ENCODE measurements around the gene DBNDD2.

Gene DBNDD2, protein sequence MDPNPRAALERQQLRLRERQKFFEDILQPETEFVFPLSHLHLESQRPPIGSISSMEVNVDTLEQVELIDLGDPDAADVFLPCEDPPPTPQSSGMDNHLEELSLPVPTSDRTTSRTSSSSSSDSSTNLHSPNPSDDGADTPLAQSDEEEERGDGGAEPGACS

DNA sequence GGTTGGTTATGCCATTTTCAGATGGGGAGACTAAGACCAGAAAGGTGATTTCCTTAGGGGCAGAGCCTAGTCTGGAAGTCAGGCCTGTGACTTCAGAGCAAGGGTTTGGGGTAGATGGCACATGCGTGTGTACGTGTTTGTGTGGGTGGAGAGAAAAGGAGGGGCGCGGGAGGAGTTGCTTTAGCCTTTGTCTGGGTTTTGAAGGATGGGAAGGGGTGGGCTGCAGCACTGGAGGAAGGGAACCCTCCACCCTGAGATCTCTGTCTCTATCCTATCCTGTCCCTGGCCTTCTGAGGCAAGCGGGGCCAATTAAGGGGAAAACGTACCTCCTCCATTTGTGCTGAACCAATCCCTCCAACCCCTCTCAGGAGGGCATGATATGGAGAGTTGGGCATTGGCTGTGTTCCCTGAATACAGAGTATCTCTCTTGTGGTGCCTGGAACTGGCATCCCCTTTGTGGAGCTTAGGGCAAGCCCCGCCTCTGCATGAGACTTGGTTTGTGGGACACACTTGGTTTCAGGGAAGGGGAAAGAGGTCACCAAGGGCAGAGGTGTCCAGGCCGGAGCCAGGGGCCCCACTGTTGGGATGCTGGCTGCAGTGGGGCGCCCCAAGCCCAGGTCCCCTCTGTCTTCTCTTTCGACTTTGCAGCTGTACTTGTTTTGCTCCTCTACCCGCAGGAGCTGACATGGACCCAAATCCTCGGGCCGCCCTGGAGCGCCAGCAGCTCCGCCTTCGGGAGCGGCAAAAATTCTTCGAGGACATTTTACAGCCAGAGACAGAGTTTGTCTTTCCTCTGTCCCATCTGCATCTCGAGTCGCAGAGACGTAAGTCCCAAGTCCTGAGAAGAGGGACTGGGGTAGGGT lies at the start of gene DBNDD2:
TSS of gene DBNDD2 (plus strand) at position 507 of the 863 bp plus-strand sequence. CDS start at position 686, 179 bp downstream.
- no peak for DNase-seq

DNA sequence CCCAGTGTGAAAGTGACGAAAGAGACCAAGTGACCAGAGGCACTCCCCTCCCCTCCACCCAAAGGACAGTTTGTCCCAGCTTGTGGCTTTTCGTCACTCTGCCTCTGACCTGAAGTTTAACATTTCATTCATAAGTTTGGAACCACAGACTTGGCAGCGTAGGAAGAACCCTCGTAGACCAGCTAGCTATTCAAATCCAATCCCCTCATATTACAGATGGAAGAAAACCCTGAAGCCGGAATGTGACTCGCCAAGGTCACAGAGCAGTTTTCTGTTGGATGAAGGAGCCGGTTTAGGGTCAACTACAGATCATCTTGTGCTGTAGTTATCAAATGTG lies 49.1 kb upstream of the DBNDD2 start:
- no peak for DNase-seq

DNA sequence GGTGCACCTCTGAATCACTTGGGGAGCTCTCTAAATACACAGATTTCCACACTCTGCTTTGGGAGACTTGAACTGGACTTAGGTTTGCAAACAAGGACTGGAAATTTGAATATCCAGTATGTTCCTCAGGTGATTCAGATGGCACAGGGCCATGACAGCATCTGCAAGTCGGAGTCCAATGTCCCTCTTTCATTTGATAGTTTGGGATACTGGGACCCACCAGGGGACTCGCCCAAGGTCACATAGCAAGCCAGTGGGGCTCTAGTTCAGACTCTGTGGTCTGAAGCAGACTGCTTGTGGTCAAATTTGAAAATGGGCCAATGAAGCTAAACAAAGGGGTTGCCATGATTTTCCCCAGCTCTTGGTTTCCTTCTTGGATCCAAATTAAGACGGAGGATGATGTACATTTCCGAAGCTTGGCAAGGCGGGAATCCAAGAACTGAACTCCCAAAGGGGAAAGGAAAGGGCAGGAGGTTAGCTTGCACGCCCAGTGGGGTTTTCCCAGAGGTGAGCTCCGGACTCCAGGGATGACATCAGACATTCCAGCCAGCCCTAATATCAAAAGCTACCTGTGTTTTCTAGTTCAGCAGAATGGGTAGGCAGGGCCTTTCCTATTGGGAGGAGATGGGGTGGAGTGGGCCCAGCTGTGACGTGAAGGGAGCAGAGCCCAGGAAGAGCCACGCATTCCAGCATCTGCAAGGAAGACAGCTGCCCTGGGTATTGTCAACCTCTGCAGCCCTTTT lies 48.5 kb upstream of the DBNDD2 start:
- no peak for DNase-seq

DNA sequence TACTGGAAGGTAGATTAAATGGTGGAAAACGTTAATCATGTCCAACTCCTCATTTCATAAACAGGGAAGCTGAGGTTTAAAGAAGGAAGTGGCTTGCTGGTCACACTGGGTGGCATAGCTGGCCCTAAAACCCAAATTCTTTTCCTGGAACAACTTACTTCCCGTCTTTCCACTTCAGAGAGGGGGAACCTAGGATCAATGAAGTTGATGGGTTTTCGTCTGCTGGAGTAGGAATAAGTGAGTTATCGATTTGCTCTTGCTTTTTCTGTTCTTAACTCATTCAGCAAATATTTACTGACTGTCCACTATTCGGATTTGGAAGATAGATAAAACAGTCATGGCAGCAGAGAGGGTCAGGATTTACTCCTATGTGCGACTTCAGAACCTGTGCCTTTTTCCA lies 46.3 kb upstream of the DBNDD2 start:
- no peak for DNase-seq

DNA sequence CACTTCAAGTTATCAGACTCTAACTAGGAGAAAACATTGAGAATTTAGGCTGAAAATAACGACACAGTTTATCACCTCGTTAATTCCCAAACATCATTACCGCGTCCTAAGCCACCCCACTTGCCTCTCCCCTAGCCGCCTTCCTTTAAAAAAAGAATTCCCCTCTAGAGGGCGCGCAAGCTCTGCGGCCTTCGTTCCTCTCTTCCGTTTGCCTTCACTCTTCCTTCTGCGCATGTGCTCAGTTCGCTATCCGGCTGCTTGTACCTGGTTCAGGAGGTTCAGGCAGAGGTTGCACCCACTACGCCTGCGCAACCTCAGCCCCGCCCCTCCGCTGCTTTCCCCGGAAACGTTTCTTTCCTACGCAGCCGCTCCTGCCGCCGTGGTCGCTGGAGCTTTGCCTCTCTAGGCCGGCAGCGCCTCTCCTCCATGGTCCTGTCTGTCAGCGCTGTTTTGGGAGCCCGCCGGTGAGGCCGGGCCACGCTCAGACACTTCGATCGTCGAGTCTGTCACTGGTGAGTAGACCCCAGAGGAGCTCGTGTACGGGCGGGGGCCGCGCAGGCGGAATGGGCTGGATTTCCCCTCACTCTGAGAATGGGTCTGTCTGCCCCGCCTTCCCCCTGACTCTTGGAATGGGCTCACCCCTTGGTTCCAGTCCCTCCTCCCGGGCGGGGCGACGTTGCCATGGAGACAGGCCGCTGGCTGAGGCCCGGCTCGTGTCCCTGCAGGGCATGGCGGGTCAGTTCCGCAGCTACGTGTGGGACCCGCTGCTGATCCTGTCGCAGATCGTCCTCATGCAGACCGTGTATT lies 45.1 kb upstream of the DBNDD2 start, which contains the start of gene SYS1:
TSS of gene SYS1 (plus strand) at position 353 of the 807 bp plus-strand sequence. CDS start at position 729, 376 bp downstream.
- DNase-seq, result peak; percentile 99

DNA sequence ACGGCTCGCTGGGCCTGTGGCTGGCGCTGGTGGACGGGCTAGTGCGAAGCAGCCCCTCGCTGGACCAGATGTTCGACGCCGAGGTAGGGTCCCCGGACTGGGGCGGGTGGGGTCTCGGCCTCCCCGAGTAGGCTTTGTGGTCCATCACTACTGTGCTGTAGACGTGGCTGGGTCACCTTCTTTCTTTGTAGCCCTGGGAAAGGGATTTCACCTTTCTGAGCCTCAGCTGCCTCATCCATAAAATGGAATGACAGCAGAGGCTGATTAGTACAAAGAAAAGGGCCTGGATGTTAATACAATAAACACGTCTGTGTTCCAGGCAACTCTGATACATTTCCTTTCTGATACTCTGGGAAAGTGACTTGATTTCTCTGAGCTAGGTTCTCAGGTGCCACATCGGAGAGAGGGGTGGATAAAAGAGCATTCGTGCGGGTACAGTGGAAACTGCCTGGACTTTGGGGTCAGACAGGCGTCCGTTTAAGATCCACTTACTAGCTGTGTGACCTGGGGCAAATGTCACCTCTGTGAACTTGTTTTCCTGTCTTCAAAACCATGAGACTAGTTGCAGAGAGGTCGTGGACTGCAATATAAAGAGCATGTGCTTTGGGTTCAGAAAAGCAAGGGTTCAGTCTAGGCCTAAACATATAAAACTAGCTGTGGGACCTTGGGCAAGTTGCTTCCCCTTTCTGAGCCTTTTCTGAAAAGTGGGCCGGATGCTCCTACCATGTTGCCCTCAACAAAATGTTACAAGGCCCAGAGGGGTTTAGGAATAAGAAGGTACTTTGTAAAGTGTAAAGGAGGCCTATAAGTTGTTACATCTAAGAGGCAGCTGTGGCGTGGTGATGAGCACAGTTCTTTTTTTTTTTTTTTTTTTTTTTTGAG lies 44.2 kb upstream of the DBNDD2 start:
- DNase-seq, result no peak

DNA sequence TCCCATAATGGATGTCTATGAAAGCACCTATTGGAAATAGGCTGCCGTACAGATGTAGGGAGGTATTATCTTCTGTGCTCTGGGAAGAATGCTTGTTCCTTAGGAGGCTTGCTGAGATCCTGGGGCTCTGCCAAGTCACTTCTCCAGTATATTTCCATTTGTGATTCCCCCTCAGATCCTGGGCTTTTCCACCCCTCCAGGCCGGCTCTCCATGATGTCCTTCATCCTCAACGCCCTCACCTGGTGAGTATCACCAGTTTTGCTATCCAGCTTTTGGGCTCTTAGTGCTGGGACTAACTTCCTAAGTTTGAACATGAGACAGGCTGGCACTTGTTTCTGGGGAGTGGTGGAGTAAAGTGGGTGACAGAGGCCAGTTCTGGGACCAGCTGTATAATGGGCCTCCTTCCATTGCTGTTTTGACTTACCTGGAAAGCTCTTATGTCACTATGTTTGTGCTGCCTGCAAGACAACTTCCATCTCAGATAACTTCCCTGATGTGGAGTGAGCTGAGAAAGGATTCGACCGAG lies 42.6 kb upstream of the DBNDD2 start:
- no peak for DNase-seq

DNA sequence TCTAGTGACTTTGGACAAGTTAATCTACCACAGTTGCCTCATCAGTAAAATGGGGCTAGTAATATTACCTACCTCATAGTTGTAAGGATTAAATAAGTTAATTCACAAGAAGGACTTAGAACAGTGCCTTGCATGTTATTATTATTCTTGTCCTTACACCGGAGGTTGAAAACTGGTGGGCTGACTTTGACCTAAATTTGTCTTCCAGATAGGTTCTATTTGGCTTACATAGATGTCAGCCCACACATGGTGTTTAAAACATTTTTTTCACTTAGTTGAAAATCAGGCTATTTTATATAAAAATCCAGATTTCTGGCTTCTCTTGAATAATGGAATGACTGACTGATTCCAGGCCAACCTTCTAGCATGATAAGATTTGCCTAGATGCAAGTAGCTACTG lies 41.9 kb upstream of the DBNDD2 start:
- no peak for DNase-seq

DNA sequence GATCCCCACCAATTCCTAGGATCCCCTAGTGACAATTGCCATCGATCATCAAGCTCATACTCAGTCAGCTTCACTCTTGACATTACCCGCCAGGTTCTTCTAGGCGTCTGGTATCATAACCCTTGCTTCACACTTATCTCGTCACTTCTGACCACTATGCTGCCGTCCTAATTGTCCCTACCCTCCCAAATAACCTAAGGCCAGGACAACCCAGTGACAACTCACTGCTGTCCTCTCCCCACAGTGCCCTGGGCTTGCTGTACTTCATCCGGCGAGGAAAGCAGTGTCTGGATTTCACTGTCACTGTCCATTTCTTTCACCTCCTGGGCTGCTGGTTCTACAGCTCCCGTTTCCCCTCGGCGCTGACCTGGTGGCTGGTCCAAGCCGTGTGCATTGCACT lies 41.5 kb upstream of the DBNDD2 start:
- no peak for DNase-seq

DNA sequence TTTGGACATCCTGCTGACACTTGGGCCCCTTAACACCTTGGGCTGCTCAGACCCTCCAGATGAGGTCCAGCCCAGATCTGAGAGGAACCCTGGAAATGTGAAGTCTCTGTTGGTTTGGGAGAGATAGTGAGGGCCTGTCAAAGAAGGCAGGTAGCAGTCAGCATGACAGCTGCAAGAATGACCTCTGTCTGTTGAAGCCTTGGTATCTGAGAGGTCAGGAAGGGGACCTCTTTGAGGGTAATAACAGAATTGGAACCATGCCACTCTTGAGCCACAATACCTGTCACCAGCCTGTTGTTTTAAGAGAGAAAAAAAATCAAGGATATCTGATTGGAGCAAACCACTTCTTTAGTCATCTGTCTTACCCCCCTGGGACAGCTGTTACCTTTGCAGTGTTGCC lies 41.0 kb upstream of the DBNDD2 start:
- DNase-seq, result no peak

DNA sequence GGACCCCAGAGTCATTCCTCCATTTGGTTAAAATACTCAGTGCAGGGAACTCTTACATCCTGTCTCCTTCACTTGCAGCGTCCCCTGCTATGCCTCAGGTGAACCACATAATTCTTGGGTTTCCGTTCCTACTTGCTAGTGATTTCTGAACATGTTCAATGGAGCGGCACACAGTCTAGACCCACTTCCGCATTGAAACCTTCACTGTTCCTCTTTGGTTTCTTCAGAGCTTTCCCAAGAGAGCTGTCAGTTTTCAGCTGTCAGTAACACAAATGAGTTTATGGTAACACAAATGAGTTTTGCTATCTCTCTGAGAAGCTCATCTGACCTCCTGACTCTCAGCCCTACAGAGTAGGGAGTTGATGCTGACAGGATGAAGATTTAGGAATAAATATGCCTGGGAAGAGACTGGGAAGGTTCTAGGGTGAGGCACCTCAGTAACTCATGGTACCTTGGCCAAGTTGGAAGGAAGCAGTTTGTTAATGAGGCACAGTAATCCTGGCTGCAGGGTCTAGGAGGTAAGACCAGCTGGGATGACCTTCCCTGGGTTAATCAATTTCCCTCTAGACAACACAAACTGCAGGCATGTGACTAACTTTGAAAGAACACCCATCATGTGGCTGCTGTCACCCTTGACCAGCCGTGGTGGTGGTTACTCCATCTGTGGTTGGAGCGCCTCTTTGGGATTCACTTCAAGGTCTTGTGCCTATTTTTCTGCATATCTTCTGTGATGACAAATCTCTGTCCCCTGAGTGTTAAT lies 39.7 kb upstream of the DBNDD2 start:
- no peak for DNase-seq

DNA sequence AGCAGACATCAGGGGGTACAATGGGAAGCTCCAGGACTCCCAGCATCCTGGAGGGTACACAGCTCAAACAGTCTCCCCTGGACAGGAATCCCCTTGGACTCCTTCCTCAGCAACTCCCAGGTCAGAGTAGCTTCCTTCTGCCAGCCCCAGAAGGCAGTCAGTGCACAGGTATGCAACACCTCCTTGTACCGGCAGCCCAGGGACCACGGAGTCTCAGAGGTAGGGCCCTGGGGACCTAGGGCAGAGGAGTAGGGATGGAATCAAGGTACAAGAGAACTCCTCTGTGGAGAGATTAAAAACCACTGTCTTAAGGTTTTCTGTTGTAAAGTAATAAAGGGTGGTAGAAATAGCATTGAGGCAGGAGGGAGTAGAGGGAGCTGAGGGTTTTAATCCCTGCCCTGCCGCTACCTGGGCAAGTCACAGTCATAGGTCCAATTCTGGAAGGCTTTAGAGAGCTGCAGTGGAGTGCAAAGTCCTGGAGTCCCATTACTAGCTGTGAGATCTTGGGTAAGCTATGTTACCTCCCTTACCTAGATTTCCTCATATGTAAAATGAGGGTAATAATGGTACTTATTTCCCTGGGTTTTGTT lies 37.4 kb upstream of the DBNDD2 start:
- DNase-seq, result no peak

DNA sequence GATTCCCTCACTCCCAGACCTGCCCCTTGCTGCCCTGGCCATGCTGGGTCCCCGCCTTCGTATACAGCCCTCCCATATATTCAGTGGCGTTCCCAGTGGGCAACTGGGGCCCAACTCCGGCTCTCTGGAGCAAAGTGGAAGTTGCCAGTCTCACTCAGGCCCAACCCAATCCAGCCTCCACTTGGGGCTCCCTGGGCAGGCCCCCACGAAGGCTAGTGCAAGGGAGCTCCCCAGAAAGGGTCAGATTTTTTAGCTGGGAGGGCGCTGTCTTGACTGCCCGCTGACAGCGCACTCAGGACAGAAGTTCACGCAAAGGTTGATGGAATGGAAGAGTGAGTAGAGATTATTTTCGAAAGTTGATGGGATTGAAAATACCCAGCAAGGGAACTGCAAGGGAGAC lies 35.8 kb upstream of the DBNDD2 start:
- DNase-seq, result no peak

DNA sequence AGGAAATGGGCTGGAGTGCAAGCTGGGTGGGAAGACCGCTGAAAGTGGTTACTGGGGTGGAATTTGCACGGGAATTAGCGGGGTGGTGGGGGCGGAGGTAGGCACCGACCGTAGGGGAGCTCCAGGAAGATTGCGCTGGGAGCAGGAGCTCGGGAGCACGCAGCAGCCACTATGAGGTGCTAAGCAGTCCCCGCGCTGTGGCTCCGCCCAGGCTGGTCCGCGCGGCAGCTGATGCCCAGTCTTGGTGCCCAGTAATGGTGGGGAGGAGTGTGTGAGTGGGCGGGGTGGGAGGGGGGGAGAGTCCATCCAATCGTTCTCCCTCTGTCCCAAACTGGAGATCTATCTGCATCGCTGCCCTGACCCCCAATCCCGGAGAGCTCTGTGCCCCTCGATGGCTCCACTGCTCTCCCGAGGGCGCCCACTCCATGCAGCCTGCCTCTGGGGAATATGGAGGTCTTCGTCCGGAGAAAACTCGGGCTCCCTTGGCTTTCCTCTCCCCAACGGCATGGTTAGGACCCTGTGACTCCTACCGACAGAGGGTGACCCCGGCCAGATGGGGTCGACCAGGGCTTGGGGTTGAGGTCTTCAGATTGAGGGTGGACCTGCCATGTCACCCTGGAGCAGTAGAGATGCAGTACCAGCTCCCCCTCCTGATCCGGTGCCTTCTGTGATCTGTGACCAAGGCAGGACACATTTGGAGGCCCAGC lies 35.3 kb upstream of the DBNDD2 start:
- DNase-seq, result peak; percentile 64

DNA sequence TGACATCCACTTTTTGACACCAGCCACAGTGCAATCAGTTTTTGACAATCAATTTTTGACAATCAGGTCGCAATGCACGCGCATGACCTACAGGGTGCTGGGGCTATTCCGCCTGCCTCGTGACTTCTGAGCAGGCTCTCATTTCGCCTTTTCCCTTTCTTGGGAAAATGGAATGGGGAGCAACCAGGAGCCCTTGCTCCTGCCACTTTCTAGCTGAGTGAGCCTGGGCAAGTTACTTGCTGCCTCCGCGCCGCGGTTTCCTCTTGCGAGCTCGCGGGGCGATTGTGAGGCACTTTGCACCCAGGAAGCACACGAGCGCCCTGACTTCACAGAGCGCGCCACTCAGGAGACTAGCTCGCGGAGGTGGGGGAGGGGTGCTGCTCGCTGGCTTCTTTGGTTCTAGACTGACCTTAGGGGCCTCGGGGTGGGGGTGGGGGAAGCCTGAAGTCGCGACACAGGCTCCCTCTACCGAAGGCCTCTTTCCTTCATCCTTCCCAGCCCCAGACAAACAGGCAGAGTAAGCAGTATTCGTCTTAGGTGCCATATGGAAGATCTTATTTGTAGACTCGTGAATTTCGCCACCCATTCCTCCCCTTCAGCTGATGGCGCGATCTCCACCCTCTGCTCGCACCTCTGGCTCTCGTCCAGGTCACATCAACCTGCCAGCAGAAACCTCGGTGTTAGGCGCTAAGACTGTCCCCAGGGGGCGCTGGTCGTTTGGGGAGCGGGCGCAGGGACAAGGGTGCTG lies 34.6 kb upstream of the DBNDD2 start:
- DNase-seq, result peak; percentile 92

DNA sequence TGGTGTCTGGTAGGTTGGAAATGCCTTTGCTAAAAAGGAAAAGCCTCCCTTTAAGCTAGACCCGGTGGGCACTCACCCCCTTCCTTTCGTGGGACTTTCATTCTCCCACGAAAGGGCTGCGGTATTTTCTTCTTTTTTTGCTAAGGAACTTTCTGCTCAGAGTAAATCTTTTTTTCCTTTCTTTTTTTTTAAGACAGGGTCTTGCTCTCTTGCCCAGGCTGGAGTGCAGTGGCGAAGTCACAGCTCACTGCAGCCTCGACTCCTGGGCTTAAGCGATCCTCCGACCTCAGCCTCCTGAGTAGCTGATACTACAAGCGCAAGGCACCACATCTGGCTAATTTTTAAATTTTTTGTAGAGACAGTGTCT lies 34.0 kb upstream of the DBNDD2 start:
- no peak for DNase-seq

DNA sequence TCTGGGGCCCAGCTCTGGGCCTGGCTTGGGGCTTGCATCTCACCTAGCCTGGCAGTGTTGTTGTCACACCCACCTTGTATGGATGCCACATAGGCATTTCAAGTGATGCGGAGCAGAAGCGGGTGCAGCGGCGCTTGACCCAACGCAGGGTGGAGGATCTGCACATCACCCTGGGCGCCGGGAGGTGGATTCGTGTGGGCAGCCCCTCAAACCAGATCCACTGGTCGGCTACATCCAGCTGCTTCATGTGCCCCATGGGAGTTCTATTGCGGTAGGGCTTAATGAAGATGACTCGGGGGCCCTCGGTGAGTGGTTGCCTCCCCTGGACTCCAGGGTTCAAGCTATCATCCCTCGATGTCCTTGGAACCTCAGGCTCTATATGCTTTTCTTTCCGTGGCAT lies 33.1 kb upstream of the DBNDD2 start:
- DNase-seq, result no peak

DNA sequence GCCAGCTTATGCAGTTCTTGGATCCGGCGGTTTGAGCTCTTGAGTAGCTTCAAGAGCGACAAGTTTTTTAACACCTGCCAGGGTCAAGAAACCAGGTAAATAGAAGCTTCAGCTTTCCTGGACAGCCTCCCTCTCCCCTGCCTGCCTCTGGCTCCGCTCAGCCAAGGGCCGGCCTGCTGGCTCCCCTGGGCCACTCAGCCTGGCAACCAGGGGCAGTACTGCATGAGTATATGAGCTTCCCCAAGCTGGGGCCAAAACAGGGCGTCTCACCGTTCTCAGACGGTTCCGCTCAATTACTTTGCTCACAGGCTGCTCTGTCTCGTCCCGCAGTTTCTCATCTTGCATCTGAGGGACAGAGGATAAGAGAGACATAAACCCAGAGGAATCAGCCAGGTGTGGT lies 30.8 kb upstream of the DBNDD2 start:
- no peak for DNase-seq

DNA sequence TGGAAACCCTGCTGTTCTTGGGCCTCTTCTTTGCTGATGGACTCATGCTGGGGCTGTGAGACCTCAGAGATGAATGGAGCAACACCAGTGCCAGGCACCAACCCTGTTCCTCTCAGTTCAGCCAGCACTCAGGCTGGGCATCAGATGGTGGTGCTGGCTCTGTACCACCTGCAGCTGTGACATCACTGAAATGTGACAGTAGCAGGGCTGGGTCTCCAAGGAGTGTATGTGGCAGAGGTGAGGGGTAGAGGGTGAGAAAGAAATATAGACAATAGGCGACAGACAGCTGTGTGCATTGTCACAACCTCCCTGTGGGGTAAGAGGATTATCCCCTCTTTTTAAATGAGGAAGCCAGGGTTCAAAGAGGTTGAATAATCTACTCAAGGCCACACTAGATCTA lies 29.9 kb upstream of the DBNDD2 start, which contains the start of gene TP53TG5:
TSS of gene TP53TG5 (minus strand) at position 135 of the 400 bp plus-strand sequence. CDS start at position 46, 89 bp downstream.
- DNase-seq, result no peak

Measured in NCI-H1105 (cell line).